ENCODE results near the gene NR2C2.

- TF ChIP-seq CTCF (IDR thresholded peaks at IDR 0.05; ENCODE audit: borderline replicate concordance, extremely low read depth, low read length, poor library complexity, severe bottlenecking), result no peak
- TF ChIP-seq EZH2 (IDR thresholded peaks at IDR 0.05; ENCODE audit: borderline replicate concordance, low read depth, low read length, severe bottlenecking), result no peak
These were observed 122.1 kb downstream of the NR2C2 start for GRCh38 chr3:15069441-15069840.
